Lung (tissue), 12 donors: ENCODE measurements around the gene THRB. TPM values are rescaled to one million over a fixed set of nuclear protein-coding genes. Genes with fewer than 3 reads are reported as not detected.

Source experiments
- ATAC-seq: fragments of 200-7000 bp; cut with Tn5 transposase; one replicate; pipeline ENCODE4 v1.9.1; 2020; ENCODE audit warnings: moderate number of reproducible peaks; ENCODE audit not compliant: insufficient read depth, low FRiP score
- DNase-seq, 3 donors: peaks; one replicate each; pipeline ENCODE4 v3.0.0-alpha.2; 2013 to 2017
- H3K27ac ChIP-seq, 2 donors: one replicate each; pipeline ENCODE4 v1.5.1; 2013; ENCODE audit warnings: mild to moderate bottlenecking in 2 of 2, moderate library complexity in 2 of 2, control low read depth in 1 of 2, inconsistent platforms in 1 of 2, low read depth in 1 of 2, low read length in 1 of 2
- H3K27me3 ChIP-seq, 3 donors: one replicate each; pipeline ENCODE4 v1.5.1; 2013; ENCODE audit warnings: low read length in 2 of 3; ENCODE audit not compliant: control insufficient read depth in 3 of 3, insufficient read depth in 3 of 3
- H3K36me3 ChIP-seq, 4 donors: one replicate each; pipeline ENCODE4 v1.5.1; 2013; ENCODE audit warnings: low read length in 4 of 4, mild to moderate bottlenecking in 1 of 4, moderate library complexity in 1 of 4; ENCODE audit not compliant: control insufficient read depth in 4 of 4, insufficient read depth in 4 of 4
- H3K4me1 ChIP-seq, 5 donors: one replicate each; pipeline ENCODE4 v1.5.1; 2013; ENCODE audit warnings: low read length in 5 of 5, mild to moderate bottlenecking in 2 of 5, moderate library complexity in 1 of 5; ENCODE audit not compliant: control insufficient read depth in 5 of 5, insufficient read depth in 5 of 5
- H3K4me3 ChIP-seq: one replicate; pipeline ENCODE4 v1.5.1; 2013; ENCODE audit warnings: mild to moderate bottlenecking, control low read depth, moderate library complexity
- H3K9ac ChIP-seq, 2 donors: one replicate each; pipeline ENCODE4 v1.5.1; 2013; ENCODE audit warnings: low read length in 2 of 2, control low read depth in 1 of 2; ENCODE audit not compliant: insufficient read depth in 1 of 2
- H3K9me3 ChIP-seq, 4 donors: one replicate each; pipeline ENCODE4 v1.5.1; 2013; ENCODE audit warnings: low read length in 3 of 4, mild to moderate bottlenecking in 1 of 4, moderate library complexity in 1 of 4; ENCODE audit not compliant: control insufficient read depth in 4 of 4, insufficient read depth in 3 of 4
- WGBS, 2 donors: extraction: QIAGEN DNeasy Blood & Tissue Kit; methylation state at CpG; one replicate each; pipeline ENCODE4 v1.1.7; 2013; 5-methylcytosine and 5-hydroxymethylcytosine counted together
- polyA plus RNA-seq, 2 donors: library from polyadenylated mRNA; stranded (reverse); fragments of 200-250 nt; gene quantifications; one replicate each; pipeline ENCODE4 v1.2.1, GENCODE V29; 2013
- total RNA-seq, 2 donors: library from RNA; depleted of rRNA in 1 of 2; stranded (reverse); fragments of >200 nt in 1 of 2; gene quantifications; one replicate each; pipeline ENCODE4 v1.2.1, GENCODE V29; 2014 to 2021
- TF ChIP-seq, protein P1 (sequence below): IDR thresholded peaks from 2 replicates; pipeline ENCODE4 v1.5.1; 2012; ENCODE audit warnings: mild to moderate bottlenecking; ENCODE audit errors: control extremely low read depth, extremely low read depth
- donor health status: control.
- donor health status: control.
- donor health status: Bipolar disorder and iron deficiency.
- donor health status: healthy.
- donor health status: DM: yes; HTN: yes; CAD: no.

THRB gene
- total and polyA plus RNA-seq, 4 donors: 2.1 to 23.5 (median 6.1) TPM

DNA sequence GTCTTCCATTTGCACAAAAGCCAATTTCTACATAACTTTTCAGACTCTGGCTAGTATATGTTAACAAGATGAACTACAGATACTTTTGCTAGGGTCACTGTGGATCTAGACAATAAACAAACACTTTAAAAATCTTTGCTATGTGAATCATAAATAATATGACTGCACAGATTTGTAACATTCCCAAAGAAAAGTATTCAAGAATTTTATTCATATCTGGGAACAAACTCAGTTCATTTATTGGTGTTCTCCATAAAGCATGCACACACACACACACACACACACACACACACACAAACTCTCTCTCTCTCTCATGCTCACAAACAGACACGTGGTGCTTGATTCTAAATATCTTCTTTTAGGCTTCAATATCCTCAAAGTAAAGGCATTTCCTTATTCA is 18.8 kb upstream of the THRB start:
- Histone ChIP-seq H3K4me1 (peaks cover 0 to 15% (median 0%) of the 10 kb centered on the region in 5 donors), H3K9me3 (no peaks in the 10 kb centered on the region), H3K9ac (no peak overlapping the region), H3K4me3 (no peak overlapping the region), H3K27ac (no peak overlapping the region), H3K27me3 (no peaks in the 10 kb centered on the region), H3K36me3 (no peaks in the 10 kb centered on the region)
- DNase-seq (peak in 2 of 3 donors; percentile 40 to 44), ATAC-seq (no peak)
- 60 to 73% methylated on average over 1 of the region's 1 CpG for WGBS, 2 donors
- TF ChIP-seq, protein P1, sequence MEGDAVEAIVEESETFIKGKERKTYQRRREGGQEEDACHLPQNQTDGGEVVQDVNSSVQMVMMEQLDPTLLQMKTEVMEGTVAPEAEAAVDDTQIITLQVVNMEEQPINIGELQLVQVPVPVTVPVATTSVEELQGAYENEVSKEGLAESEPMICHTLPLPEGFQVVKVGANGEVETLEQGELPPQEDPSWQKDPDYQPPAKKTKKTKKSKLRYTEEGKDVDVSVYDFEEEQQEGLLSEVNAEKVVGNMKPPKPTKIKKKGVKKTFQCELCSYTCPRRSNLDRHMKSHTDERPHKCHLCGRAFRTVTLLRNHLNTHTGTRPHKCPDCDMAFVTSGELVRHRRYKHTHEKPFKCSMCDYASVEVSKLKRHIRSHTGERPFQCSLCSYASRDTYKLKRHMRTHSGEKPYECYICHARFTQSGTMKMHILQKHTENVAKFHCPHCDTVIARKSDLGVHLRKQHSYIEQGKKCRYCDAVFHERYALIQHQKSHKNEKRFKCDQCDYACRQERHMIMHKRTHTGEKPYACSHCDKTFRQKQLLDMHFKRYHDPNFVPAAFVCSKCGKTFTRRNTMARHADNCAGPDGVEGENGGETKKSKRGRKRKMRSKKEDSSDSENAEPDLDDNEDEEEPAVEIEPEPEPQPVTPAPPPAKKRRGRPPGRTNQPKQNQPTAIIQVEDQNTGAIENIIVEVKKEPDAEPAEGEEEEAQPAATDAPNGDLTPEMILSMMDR: no peak

DNA sequence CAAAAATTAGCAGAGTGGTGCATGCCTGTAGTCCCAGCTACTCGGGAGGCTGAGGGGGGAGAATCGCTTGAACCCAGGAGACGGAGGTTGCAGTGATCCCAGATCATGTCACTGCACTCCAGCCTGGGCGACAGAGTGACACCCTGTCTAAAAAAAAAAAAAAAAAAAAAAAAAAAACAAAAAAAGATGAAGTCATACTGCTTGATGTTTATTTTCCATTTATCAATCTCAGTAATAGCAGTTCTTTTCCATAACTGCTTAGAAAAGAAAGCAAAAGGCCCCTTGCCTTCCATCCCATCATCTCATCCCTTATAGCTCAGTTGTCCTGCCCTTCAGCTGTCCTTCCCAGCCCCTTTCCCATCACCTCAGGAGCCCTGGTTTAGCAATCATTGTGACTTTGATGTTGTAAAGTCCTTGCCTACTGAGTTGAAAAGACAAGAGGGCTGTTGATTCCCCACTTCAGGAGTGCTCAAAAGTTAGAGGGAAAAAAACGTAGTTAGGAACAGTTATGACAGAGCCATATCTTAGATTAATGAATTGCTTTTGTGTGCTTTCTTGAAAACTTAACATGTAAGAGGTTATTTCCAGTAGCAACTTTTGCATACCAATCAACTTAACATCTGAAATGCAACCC is 18.0 kb upstream of the THRB start:
- H3K9ac ChIP-seq: no peak overlapping the region
- TF ChIP-seq, protein P1: no peak

DNA sequence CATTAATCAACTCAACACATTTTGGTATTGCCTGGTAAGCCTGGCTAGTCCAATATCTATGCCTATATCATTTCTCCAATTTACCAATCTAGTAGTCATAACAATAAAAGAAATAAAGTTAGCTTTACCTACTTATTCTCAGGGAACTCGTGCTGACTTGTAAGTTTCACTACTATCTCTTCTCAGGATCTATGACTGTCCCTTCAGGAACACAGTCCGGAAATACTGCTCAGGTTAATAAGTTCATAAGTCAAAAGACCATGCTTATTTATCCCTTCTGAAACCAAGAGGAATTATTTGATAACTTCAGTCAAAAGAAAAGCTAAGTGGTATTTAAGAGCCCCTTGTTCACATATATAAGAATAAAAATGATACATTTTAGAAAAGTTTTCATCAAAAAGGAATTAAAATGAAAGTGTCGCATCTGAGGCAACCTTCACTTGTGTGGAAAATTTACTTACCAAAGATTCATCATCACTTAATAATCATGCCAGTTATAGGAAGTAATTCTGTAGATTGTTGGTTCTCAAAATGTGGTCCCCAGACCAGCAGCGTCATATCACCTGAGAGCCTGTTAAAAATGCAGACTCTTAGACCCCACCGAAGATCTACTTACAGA is 15.5 kb upstream of the THRB start:
- H3K36me3 ChIP-seq: no peaks in the 10 kb centered on the region
- peaks cover 0 to 15% (median 0%) of the 10 kb centered on the region in 5 donors for H3K4me1 ChIP-seq
- DNase-seq: no peak
- TF ChIP-seq, protein P1: no peak
- no peaks in the 10 kb centered on the region for H3K9me3 ChIP-seq
- H3K4me3 ChIP-seq: no peak overlapping the region
- no peak overlapping the region for H3K9ac ChIP-seq
- ATAC-seq: no peak
- 91% methylated on average over 5 of the region's 5 CpGs for WGBS, 2 donors
- no peak overlapping the region for H3K27ac ChIP-seq
- H3K27me3 ChIP-seq: no peaks in the 10 kb centered on the region

More for the DNA sequence above, 18.0 kb upstream of the THRB start:
- no peak for ATAC-seq
- Histone ChIP-seq H3K27ac (no peak overlapping the region), H3K4me1 (peaks cover 0 to 15% (median 0%) of the 10 kb centered on the region in 5 donors), H3K36me3 (no peaks in the 10 kb centered on the region), H3K4me3 (no peak overlapping the region), H3K9me3 (no peaks in the 10 kb centered on the region), H3K27me3 (no peaks in the 10 kb centered on the region)
- 75 to 92% methylated on average over 5 of the region's 5 CpGs for WGBS, 2 donors
- DNase-seq: peak in 1 of 3 donors; percentile 45
